Endodermal cell (in vitro differentiated cells): Measurements from ENCODE around the gene DNAH9. TPM values are rescaled to one million over a fixed set of nuclear protein-coding genes. Genes with fewer than 3 reads are reported as not detected.
A peak's percentile ranks its signal among the peaks of the same experiment; 100 is the strongest.

Experiments
- DNase-seq: peaks from one replicate; pipeline ENCODE4 v3.0.0-alpha.2; 2017
- H3K27ac ChIP-seq: 2 replicates; pipeline ENCODE4 v1.5.1; 2013; ENCODE audit warnings: mild to moderate bottlenecking, low read depth, low read length, moderate library complexity
- H3K27me3 ChIP-seq: 2 replicates; pipeline ENCODE4 v1.6.1; 2013; ENCODE audit warnings: mild to moderate bottlenecking, low read length, moderate library complexity; ENCODE audit not compliant: insufficient read depth, control insufficient read depth, poor library complexity, severe bottlenecking
- H3K36me3 ChIP-seq: 2 replicates; pipeline ENCODE4 v1.7.0; 2013; ENCODE audit warnings: mild to moderate bottlenecking, low read length, moderate library complexity; ENCODE audit not compliant: control insufficient read depth, insufficient read depth
- H3K4me1 ChIP-seq: one replicate; pipeline ENCODE4 v1.7.0; 2013; ENCODE audit warnings: low read length; ENCODE audit not compliant: control insufficient read depth, insufficient read depth
- H3K4me3 ChIP-seq: 2 replicates; pipeline ENCODE4 v1.5.1; 2013; ENCODE audit warnings: mild to moderate bottlenecking, low read length, moderate library complexity
- H3K9ac ChIP-seq: 2 replicates; pipeline ENCODE4 v1.6.1; 2013; ENCODE audit warnings: mild to moderate bottlenecking, low read length, moderate library complexity; ENCODE audit not compliant: poor library complexity, severe bottlenecking; ENCODE audit errors: extremely low read depth
- H3K9me3 ChIP-seq: 2 replicates; pipeline ENCODE4 v1.6.1; 2013; ENCODE audit warnings: mild to moderate bottlenecking, low read length, moderate library complexity; ENCODE audit not compliant: control insufficient read depth
- H3K27ac Mint-ChIP-seq: 2 replicates; pipeline ENCODE4 v1.8.0; 2020; ENCODE audit warnings: mixed read lengths
- H3K27me3 Mint-ChIP-seq: 2 replicates; pipeline ENCODE4 v1.8.0; 2021; ENCODE audit warnings: mild to moderate bottlenecking, mixed read lengths; ENCODE audit not compliant: insufficient read depth
- H3K36me3 Mint-ChIP-seq: 2 replicates; pipeline ENCODE4 v1.8.0; 2020; ENCODE audit warnings: low read depth, mixed read lengths
- H3K4me1 Mint-ChIP-seq: 2 replicates; pipeline ENCODE4 v1.8.0; 2020; ENCODE audit warnings: mixed read lengths
- H3K4me3 Mint-ChIP-seq: 2 replicates; pipeline ENCODE4 v1.8.0; 2020; ENCODE audit warnings: mild to moderate bottlenecking, moderate library complexity, mixed read lengths
- H3K9me3 Mint-ChIP-seq: 2 replicates; pipeline ENCODE4 v1.8.0; 2020; ENCODE audit warnings: mild to moderate bottlenecking, mixed read lengths
- WGBS, 2 experiments: methylation state at CpG; one replicate each; pipeline versions ENCODE4 v1.1.5 to v1.1.7; 2013; ENCODE audit warnings: missing lambda C conversion rate in 2 of 2, mixed read lengths in 1 of 2; ENCODE audit not compliant: insufficient coverage in 1 of 2, insufficient read length in 1 of 2; 5-methylcytosine and 5-hydroxymethylcytosine counted together
- total RNA-seq, 2 donors: library from RNA; stranded (reverse); fragmentation: NEBNext Ultra II Directional in 1 of 2; extraction: Animal tissue kit (Norgen Biotek cat#: 25700) in 1 of 2; gene quantifications; 2 replicates in 1 of 2; 3 replicates in 1 of 2; pipeline ENCODE4 v1.2.1, GENCODE V29; 2021
- TF ChIP-seq, protein P1 (sequence below): fragments of 200-600 bp; sonication (generic); conservative IDR thresholded peaks from 2 replicates; pipeline ENCODE4 v1.5.0; 2021; ENCODE audit warnings: antibody characterized with exemption, mild to moderate bottlenecking

DNAH9 gene
- total RNA-seq, 2 donors from 2014 or later, result 0.64 to 1.2 TPM

DNA sequence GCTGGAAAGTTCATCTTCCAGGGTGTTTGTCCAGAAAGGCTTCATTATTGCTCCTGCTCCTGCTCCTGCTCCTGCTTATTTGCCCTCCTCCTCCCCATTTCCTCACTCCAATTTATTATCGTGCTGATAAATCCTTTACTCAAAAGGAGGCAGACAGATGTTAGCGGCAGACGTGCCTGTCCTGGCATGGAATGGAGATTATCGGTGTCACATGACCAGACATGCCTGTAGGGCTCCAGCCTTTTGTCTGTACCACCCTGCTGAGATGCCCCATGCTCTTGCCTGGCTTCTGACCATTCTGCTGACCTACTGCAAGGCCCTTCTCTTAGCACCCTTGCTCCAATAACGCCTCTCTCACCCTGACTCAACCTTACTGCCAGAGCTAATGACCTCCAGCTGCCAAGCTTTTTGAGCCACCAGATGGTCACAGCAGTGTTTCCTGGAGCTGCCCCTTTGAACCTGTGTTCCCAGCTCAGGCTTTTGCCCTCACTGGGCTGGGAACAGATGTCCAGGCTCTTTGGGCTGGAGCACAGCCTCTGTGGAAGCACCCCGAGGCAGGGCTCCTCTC is 12.8 kb downstream of the DNAH9 start:
- TF ChIP-seq, protein P1, sequence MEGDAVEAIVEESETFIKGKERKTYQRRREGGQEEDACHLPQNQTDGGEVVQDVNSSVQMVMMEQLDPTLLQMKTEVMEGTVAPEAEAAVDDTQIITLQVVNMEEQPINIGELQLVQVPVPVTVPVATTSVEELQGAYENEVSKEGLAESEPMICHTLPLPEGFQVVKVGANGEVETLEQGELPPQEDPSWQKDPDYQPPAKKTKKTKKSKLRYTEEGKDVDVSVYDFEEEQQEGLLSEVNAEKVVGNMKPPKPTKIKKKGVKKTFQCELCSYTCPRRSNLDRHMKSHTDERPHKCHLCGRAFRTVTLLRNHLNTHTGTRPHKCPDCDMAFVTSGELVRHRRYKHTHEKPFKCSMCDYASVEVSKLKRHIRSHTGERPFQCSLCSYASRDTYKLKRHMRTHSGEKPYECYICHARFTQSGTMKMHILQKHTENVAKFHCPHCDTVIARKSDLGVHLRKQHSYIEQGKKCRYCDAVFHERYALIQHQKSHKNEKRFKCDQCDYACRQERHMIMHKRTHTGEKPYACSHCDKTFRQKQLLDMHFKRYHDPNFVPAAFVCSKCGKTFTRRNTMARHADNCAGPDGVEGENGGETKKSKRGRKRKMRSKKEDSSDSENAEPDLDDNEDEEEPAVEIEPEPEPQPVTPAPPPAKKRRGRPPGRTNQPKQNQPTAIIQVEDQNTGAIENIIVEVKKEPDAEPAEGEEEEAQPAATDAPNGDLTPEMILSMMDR, result no peak
- Mint-ChIP-seq H3K27me3 (no peaks in the 10 kb centered on the region), H3K4me1 (peaks cover 11% of the 10 kb centered on the region), H3K4me3 (no peak overlapping the region), H3K36me3 (no peaks in the 10 kb centered on the region), H3K9me3 (no peaks in the 10 kb centered on the region), H3K27ac (no peak overlapping the region)
- Histone ChIP-seq H3K4me1 (no peaks in the 10 kb centered on the region), H3K4me3 (no peak overlapping the region), H3K36me3 (no peaks in the 10 kb centered on the region), H3K27ac (no peak overlapping the region), H3K27me3 (no peaks in the 10 kb centered on the region), H3K9ac (no peak overlapping the region), H3K9me3 (no peaks in the 10 kb centered on the region)
- WGBS, 2 experiments, result 83 to 87% methylated on average over 6 of the region's 6 CpGs
- DNase-seq, result peak; percentile 53

- Mint-ChIP-seq H3K36me3 (no peaks in the 10 kb centered on the region), H3K27ac (no peak overlapping the region), H3K27me3 (no peaks in the 10 kb centered on the region), H3K4me1 (peaks cover 15% of the 10 kb centered on the region), H3K9me3 (no peaks in the 10 kb centered on the region), H3K4me3 (no peak overlapping the region)
- TF ChIP-seq, protein P1, result no peak
- Histone ChIP-seq H3K27ac (no peak overlapping the region), H3K36me3 (no peaks in the 10 kb centered on the region), H3K9ac (no peak overlapping the region), H3K9me3 (no peaks in the 10 kb centered on the region), H3K4me1 (no peaks in the 10 kb centered on the region), H3K4me3 (no peak overlapping the region), H3K27me3 (no peaks in the 10 kb centered on the region)
- no peak for DNase-seq
- 82 to 83% methylated on average over 2 of the region's 2 CpGs for WGBS, 2 experiments
Measured at GRCh38 chr17:11612956-11613355, 14.7 kb downstream of the DNAH9 start.

GRCh38 chr17:11618861-11619566 is 20.7 kb downstream of the DNAH9 start:
- Histone ChIP-seq H3K9ac (no peak overlapping the region), H3K9me3 (no peaks in the 10 kb centered on the region), H3K36me3 (no peaks in the 10 kb centered on the region), H3K27ac (no peak overlapping the region), H3K27me3 (no peaks in the 10 kb centered on the region), H3K4me1 (no peaks in the 10 kb centered on the region), H3K4me3 (no peak overlapping the region)
- Mint-ChIP-seq H3K27me3 (no peaks in the 10 kb centered on the region), H3K4me1 (peaks cover 4% of the 10 kb centered on the region), H3K36me3 (no peaks in the 10 kb centered on the region), H3K9me3 (no peaks in the 10 kb centered on the region), H3K27ac (no peak overlapping the region), H3K4me3 (no peak overlapping the region)
- DNase-seq, result no peak
- TF ChIP-seq, protein P1, result no peak
- 76 to 82% methylated on average over 6 to 8 of the region's 8 CpGs for WGBS, 2 experiments
